Natural killer cell (primary cell): ENCODE measurements around the gene TRAPPC2. TPM values are rescaled to one million over a fixed set of nuclear protein-coding genes. Genes with fewer than 3 reads are reported as not detected.

Source experiments
- ATAC-seq, 3 donors: fragments of 150-1000 bp in 2 of 3; fragments of 200-7000 bp in 1 of 3; cut with Tn5 transposase; 1 replicate in 1 of 3; 2 replicates in 2 of 3; pipeline ENCODE4 v1.10.0; 2021; ENCODE audit warnings: mild to moderate bottlenecking in 2 of 3, moderate library complexity in 2 of 3
- DNase-seq, 2 donors: peaks; one replicate each; pipeline versions ENCODE4 v3.0.0 to v3.0.0-alpha.2; 2013 to 2021; ENCODE audit warnings: mixed read lengths in 1 of 2
- H3K27ac ChIP-seq: one replicate; pipeline ENCODE4 v1.5.1; 2013; ENCODE audit warnings: mild to moderate bottlenecking, low read length
- H3K27me3 ChIP-seq: one replicate; pipeline ENCODE4 v1.6.1; 2013; ENCODE audit warnings: low read length; ENCODE audit not compliant: control insufficient read depth, insufficient read depth
- H3K36me3 ChIP-seq: one replicate; pipeline ENCODE4 v1.6.1; 2013; ENCODE audit warnings: low read length; ENCODE audit not compliant: control insufficient read depth, insufficient read depth
- H3K4me1 ChIP-seq: one replicate; pipeline ENCODE4 v1.6.1; 2013; ENCODE audit warnings: low read length; ENCODE audit not compliant: control insufficient read depth, insufficient read depth
- H3K4me3 ChIP-seq: one replicate; pipeline ENCODE4 v1.5.1; 2013; ENCODE audit warnings: low read length
- H3K9me3 ChIP-seq: one replicate; pipeline ENCODE4 v1.6.1; 2013; ENCODE audit warnings: low read length; ENCODE audit not compliant: control insufficient read depth, insufficient read depth
- H3K27ac Mint-ChIP-seq, 2 donors: one replicate each; pipeline ENCODE4 v1.8.0; 2022; ENCODE audit warnings: mild to moderate bottlenecking in 2 of 2, mixed read lengths in 2 of 2, moderate library complexity in 1 of 2
- H3K27me3 Mint-ChIP-seq, 2 donors: one replicate each; pipeline ENCODE4 v1.8.0; 2022; ENCODE audit warnings: low read depth in 2 of 2, mixed read lengths in 2 of 2
- H3K36me3 Mint-ChIP-seq: one replicate; pipeline ENCODE4 v1.8.0; 2022; ENCODE audit warnings: mixed read lengths
- H3K4me1 Mint-ChIP-seq, 2 donors: one replicate each; pipeline ENCODE4 v1.8.0; 2022; ENCODE audit warnings: mixed read lengths in 2 of 2
- H3K4me3 Mint-ChIP-seq: one replicate; pipeline ENCODE4 v1.8.0; 2022; ENCODE audit warnings: mild to moderate bottlenecking, moderate library complexity, mixed read lengths
- H3K9me3 Mint-ChIP-seq, 2 donors: one replicate each; pipeline ENCODE4 v1.8.0; 2022; ENCODE audit warnings: mixed read lengths in 2 of 2
- CTCF ChIP-seq: fragments of 200-600 bp; IDR thresholded peaks from one replicate; pipeline ENCODE4 v1.8.0; 2022; ENCODE audit warnings: antibody characterized with exemption
- WGBS: methylation state at CpG from one replicate; pipeline ENCODE4 v1.1.7; 2013; ENCODE audit warnings: missing lambda C conversion rate; ENCODE audit not compliant: insufficient coverage; 5-methylcytosine and 5-hydroxymethylcytosine counted together
- intact Hi-C: fragments of 100-400 bp; cut with micrococcal nuclease; formaldehyde crosslinking; loops from one replicate; pipeline ENCODE4 v1.14.2; 2022
- total RNA-seq, 4 donors: library from RNA; stranded (reverse); fragments of 120-200 nt in 1 of 4; gene quantifications; one replicate each; pipeline versions ENCODE4 v1.2.3 to v1.2.4, GENCODE V29; 2013 to 2022

TRAPPC2 gene
- total RNA-seq, 3 donors from 2014 or later (not counting 1 experiment from before 2014, with no cell fraction given) = 24.2 to 63.3 (median 42.4) TPM

- WGBS = 0% methylated on average over 57 of the region's 68 CpGs
- intact Hi-C loops = loop anchor here (1.0 kb wide), 2 partner anchors 36 to 45 kb away; partner anchors contain the start of genes OFD1, TCEANC and TRAPPC2
- H3K27ac ChIP-seq = peak within 1 kb of the TSS; percentile 95
- H3K4me3 Mint-ChIP-seq = peak within 1 kb of the TSS; percentile 89
- no peaks in the 10 kb centered on the region for H3K36me3 Mint-ChIP-seq
- no peaks in the 10 kb centered on the region for H3K27me3 Mint-ChIP-seq
- no peaks in the 10 kb centered on the region for H3K27me3 ChIP-seq
- peak; percentile 71 to 92 (median 87) for ATAC-seq
- DNase-seq = peak; percentile 78 to 84
- no peaks in the 10 kb centered on the region for H3K9me3 Mint-ChIP-seq
- no peaks in the 10 kb centered on the region for H3K9me3 ChIP-seq
- H3K4me1 Mint-ChIP-seq = peaks cover 40 to 47% of the 10 kb centered on the region in 2 donors
- peak within 1 kb of the TSS; percentile 82 for H3K4me3 ChIP-seq
- H3K4me1 ChIP-seq = peaks cover 34% of the 10 kb centered on the region
- H3K36me3 ChIP-seq = no peaks in the 10 kb centered on the region
- no peak for TF ChIP-seq CTCF
- H3K27ac Mint-ChIP-seq = peak within 1 kb of the TSS; percentile 86 to 90
These were observed 45.3 kb downstream of the TRAPPC2 start, which contains the start of gene RAB9A for GRCh38 chrX:13688958-13689740. Gene RAB9A, plus strand, starts transcription at chrX:13689128. Its CDS starts 19,619 bp downstream, at chrX:13708747.

- TF ChIP-seq CTCF = no peak
- Mint-ChIP-seq H3K4me1 (peaks cover 36 to 42% of the 10 kb centered on the region in 2 donors), H3K27me3 (no peaks in the 10 kb centered on the region), H3K27ac (peak overlapping the region; percentile 86 to 90), H3K4me3 (peak overlapping the region; percentile 89), H3K9me3 (no peaks in the 10 kb centered on the region), H3K36me3 (no peaks in the 10 kb centered on the region)
- no peaks in the 10 kb centered on the region for H3K36me3 ChIP-seq
- H3K4me1 ChIP-seq = peaks cover 31% of the 10 kb centered on the region
- no peaks in the 10 kb centered on the region for H3K9me3 ChIP-seq
- H3K4me3 ChIP-seq = peak overlapping the region; percentile 82
- intact Hi-C loops = loop anchor here (1.0 kb wide), 1 partner anchor 35 kb away; the partner anchor contains the start of gene TCEANC
- H3K27ac ChIP-seq = peak overlapping the region; percentile 95
- ATAC-seq (peak in 1 of 3 donors; percentile 17), DNase-seq (peak in 1 of 2 donors; percentile 34)
- no peaks in the 10 kb centered on the region for H3K27me3 ChIP-seq
- 3% methylated on average over 12 of the region's 13 CpGs for WGBS
These were observed 45.9 kb downstream of the TRAPPC2 start for GRCh38 chrX:13688384-13688957.

- DNase-seq (no peak), ATAC-seq (no peak)
- H3K36me3 Mint-ChIP-seq = no peaks in the 10 kb centered on the region
- H3K4me1 Mint-ChIP-seq = peaks cover 24 to 30% of the 10 kb centered on the region in 2 donors
- H3K9me3 Mint-ChIP-seq = no peaks in the 10 kb centered on the region
- Histone ChIP-seq H3K9me3 (no peaks in the 10 kb centered on the region), H3K4me3 (no peak overlapping the region), H3K4me1 (peaks cover 20% of the 10 kb centered on the region), H3K27me3 (no peaks in the 10 kb centered on the region), H3K36me3 (no peaks in the 10 kb centered on the region), H3K27ac (no peak overlapping the region)
- WGBS = 80% methylated on average over 1 of the region's 1 CpG
- intact Hi-C loops = no loop called here
- no peaks in the 10 kb centered on the region for H3K27me3 Mint-ChIP-seq
- TF ChIP-seq CTCF = no peak
- peak overlapping the region; percentile 24 to 86 for H3K27ac Mint-ChIP-seq
- no peak overlapping the region for H3K4me3 Mint-ChIP-seq
These were observed 47.2 kb downstream of the TRAPPC2 start for GRCh38 chrX:13687203-13687602.
